Type B pancreatic cell (in vitro differentiated cells): ENCODE results near the gene GPR22. TPM values are rescaled to one million over a fixed set of nuclear protein-coding genes. Genes with fewer than 3 reads are reported as not detected.

Experiments used
- DNase-seq: peaks from one replicate; pipeline ENCODE4 v3.0.0; 2021; ENCODE audit warnings: mixed read lengths; ENCODE audit not compliant: unreplicated experiment; ENCODE audit errors: extremely low spot score
- H3K27ac Mint-ChIP-seq: 2 replicates; pipeline ENCODE4 v1.8.0; 2021; ENCODE audit warnings: mild to moderate bottlenecking, mixed read lengths
- H3K27me3 Mint-ChIP-seq: 2 replicates; pipeline ENCODE4 v1.8.0; 2021; ENCODE audit warnings: mixed read lengths
- H3K36me3 Mint-ChIP-seq: 2 replicates; pipeline ENCODE4 v1.8.0; 2021; ENCODE audit warnings: mixed read lengths
- H3K4me1 Mint-ChIP-seq: one replicate; pipeline ENCODE4 v1.8.0; 2021; ENCODE audit warnings: mixed read lengths; ENCODE audit not compliant: unreplicated experiment
- H3K4me3 Mint-ChIP-seq: 2 replicates; pipeline ENCODE4 v1.8.0; 2021; ENCODE audit warnings: mild to moderate bottlenecking, mixed read lengths
- H3K9me3 Mint-ChIP-seq: 2 replicates; pipeline ENCODE4 v1.8.0; 2021; ENCODE audit warnings: mixed read lengths
- total RNA-seq: library from RNA; stranded (reverse); gene quantifications from 2 replicates; pipeline ENCODE4 v1.2.1, GENCODE V29; 2021; ENCODE audit warnings: low replicate concordance
- TF ChIP-seq, protein P1 (sequence below): fragments of 200-600 bp; sonication (generic); conservative IDR thresholded peaks from 2 replicates; pipeline ENCODE4 v1.5.0; 2021; ENCODE audit warnings: antibody characterized with exemption, mild to moderate bottlenecking

GPR22 gene
- total RNA-seq, 1 donor from 2014 or later, result not detected

DNA sequence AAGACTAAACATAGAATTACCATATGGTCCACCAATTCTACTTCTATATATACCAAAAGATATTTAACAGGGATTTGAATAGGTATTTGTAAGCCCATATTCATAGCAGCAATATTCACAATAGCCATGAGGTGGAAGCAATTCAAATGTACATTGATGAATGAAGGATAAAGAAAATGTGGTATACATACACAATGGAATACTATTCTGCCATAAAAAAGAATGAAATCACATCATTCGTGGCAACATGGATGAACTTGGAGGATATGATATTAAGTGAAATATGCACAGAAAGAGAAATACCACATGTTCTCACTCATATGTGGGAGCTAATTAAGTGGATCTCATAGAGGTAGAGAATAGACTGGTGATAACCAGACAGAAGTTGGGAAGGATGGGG is 34.1 kb upstream of the GPR22 start:
- no peak for DNase-seq
- TF ChIP-seq, protein P1, sequence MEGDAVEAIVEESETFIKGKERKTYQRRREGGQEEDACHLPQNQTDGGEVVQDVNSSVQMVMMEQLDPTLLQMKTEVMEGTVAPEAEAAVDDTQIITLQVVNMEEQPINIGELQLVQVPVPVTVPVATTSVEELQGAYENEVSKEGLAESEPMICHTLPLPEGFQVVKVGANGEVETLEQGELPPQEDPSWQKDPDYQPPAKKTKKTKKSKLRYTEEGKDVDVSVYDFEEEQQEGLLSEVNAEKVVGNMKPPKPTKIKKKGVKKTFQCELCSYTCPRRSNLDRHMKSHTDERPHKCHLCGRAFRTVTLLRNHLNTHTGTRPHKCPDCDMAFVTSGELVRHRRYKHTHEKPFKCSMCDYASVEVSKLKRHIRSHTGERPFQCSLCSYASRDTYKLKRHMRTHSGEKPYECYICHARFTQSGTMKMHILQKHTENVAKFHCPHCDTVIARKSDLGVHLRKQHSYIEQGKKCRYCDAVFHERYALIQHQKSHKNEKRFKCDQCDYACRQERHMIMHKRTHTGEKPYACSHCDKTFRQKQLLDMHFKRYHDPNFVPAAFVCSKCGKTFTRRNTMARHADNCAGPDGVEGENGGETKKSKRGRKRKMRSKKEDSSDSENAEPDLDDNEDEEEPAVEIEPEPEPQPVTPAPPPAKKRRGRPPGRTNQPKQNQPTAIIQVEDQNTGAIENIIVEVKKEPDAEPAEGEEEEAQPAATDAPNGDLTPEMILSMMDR, result no peak
- Mint-ChIP-seq H3K9me3 (peaks cover 14% of the 10 kb centered on the region), H3K36me3 (peaks cover 10% of the 10 kb centered on the region), H3K4me3 (no peak overlapping the region), H3K27me3 (no peaks in the 10 kb centered on the region), H3K27ac (no peak overlapping the region), H3K4me1 (no peaks in the 10 kb centered on the region)

DNA sequence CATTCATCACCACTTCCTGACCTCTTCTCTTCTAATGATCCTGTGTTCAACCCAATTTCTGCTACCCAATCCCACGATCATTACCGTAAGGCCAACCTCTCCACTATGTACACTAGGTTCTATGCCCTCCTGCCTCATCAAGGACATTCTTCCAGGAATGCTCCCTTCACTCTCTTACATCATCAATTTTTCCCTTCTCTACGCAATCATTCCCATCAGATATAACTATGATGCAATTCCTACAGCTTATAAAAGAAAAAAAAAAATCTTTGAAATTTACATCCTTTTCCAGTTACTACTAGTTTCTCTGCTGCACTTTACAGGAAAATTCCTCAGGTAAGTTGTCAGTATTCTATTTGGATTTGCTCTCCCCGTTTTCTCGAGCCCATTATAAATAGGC is 30.8 kb upstream of the GPR22 start:
- Mint-ChIP-seq H3K36me3 (peaks cover 11% of the 10 kb centered on the region), H3K27me3 (no peaks in the 10 kb centered on the region), H3K9me3 (peaks cover 14% of the 10 kb centered on the region), H3K27ac (no peak overlapping the region), H3K4me3 (no peak overlapping the region), H3K4me1 (no peaks in the 10 kb centered on the region)
- TF ChIP-seq, protein P1, result no peak
- DNase-seq, result no peak

DNA sequence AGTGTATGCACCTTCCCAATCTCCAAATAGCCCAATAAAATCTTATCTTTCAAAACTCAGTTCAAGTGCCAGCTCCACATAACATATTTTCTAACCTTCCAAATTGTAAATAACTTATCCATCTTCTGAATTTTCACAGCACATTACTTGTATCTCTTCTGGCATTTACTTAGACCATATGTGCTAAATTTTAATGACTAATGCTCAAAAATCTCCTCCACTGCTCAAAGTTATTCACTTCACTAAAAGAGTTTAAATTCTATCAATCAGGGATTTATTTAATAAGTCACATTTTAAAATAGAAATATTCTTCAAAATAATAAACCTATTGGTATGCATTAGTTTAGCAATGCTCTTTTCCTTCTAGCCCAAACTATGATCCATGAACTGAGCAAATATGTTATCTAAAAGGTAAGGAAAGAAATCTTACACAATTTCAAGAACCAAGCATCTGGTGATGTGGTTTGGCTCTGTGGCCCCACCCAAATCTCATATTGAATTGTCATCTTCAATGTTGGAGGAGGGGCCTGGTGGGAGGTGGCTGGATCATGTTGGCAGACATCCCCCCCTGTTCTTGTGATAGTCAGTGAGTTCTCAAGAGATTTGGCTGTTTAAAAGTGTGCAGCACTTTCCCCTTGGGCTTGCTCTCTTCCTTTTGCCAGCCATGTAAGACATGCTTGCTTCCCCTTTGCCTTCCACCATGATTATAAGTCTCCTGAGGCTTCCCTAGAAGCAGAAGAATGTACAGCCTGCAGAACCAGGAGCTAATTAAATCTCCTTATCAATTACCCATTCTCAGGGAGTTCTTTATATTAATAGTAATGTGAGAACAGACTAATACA is 28.1 kb upstream of the GPR22 start:
- H3K4me3 Mint-ChIP-seq, result no peak overlapping the region
- H3K9me3 Mint-ChIP-seq, result peaks cover 8% of the 10 kb centered on the region
- H3K4me1 Mint-ChIP-seq, result no peaks in the 10 kb centered on the region
- no peak overlapping the region for H3K27ac Mint-ChIP-seq
- no peak for DNase-seq
- H3K27me3 Mint-ChIP-seq, result no peaks in the 10 kb centered on the region
- TF ChIP-seq, protein P1, result no peak
- peaks cover 6% of the 10 kb centered on the region for H3K36me3 Mint-ChIP-seq

DNA sequence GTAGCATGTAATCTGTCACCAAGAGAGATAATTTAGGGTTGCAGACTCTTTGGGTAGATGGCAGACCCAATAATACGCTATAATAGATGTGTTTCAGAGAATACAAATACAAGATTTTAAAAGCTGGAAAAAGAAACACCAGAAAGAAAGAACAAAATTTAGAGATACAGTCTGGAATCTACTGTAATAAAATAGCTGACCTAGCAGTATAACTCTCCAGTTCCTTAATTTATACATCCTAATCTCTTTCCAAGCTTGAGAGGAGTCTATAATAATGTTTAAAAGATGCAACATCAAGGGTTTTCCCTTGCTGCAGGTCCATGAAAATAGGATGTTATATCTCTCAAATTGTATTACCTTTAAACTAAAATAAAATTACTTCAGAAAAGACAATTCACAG is 27.2 kb upstream of the GPR22 start:
- no peaks in the 10 kb centered on the region for H3K4me1 Mint-ChIP-seq
- H3K9me3 Mint-ChIP-seq, result peaks cover 8% of the 10 kb centered on the region
- peaks cover 6% of the 10 kb centered on the region for H3K36me3 Mint-ChIP-seq
- DNase-seq, result no peak
- no peak overlapping the region for H3K27ac Mint-ChIP-seq
- H3K27me3 Mint-ChIP-seq, result no peaks in the 10 kb centered on the region
- TF ChIP-seq, protein P1, result no peak
- no peak overlapping the region for H3K4me3 Mint-ChIP-seq

DNA sequence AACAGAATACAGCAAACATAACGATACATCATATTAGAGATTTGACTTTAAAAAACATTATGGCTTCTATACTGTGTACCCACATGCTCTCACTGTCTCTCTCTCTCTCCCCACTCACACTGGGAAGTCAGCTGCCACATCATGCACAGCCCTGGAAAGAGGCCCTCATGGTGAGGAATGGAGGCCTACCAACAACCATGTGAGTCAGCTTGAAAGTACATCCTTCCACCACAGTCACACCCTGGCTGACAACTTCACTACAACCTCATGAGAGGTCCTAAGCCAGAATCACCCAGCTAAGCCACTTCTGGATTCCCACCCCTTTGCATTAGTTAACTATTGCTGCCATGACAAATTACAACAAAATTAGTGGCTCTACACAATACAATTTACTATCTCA is 23.3 kb upstream of the GPR22 start:
- Mint-ChIP-seq H3K9me3 (peaks cover 5% of the 10 kb centered on the region), H3K27ac (no peak overlapping the region), H3K4me1 (peaks cover 5% of the 10 kb centered on the region), H3K27me3 (no peaks in the 10 kb centered on the region), H3K36me3 (peaks cover 9% of the 10 kb centered on the region), H3K4me3 (no peak overlapping the region)
- TF ChIP-seq, protein P1, result no peak
- no peak for DNase-seq
